HG02970 (cell line): ENCODE results near the gene LRRC39.

Experiments
- ATAC-seq: cut with Tn5 transposase; IDR thresholded peaks from one replicate; pipeline ENCODE4 v1.9.1; 2021; ENCODE audit warnings: mild to moderate bottlenecking, moderate library complexity, moderate number of reproducible peaks; ENCODE audit not compliant: unreplicated experiment, low FRiP score

The LRRC39 gene

GRCh38 chr1:100151679-100152078 lies 26.4 kb downstream of the LRRC39 start:
- ATAC-seq, result no peak

GRCh38 chr1:100147875-100148274 lies 30.2 kb downstream of the LRRC39 start:
- no peak for ATAC-seq

- no peak for ATAC-seq
These were observed 31.1 kb downstream of the LRRC39 start for GRCh38 chr1:100146958-100147357.

- ATAC-seq, result no peak
These were observed 32.9 kb downstream of the LRRC39 start for GRCh38 chr1:100145116-100145515.

GRCh38 chr1:100142343-100142742 lies 35.7 kb downstream of the LRRC39 start:
- ATAC-seq, result no peak

- ATAC-seq, result no peak
These were observed 36.9 kb downstream of the LRRC39 start for GRCh38 chr1:100141192-100141591.

- ATAC-seq, result no peak
These were observed 40.5 kb downstream of the LRRC39 start for GRCh38 chr1:100137602-100138001.

- no peak for ATAC-seq
These were observed 43.2 kb downstream of the LRRC39 start for GRCh38 chr1:100134872-100135271.

- peak; percentile 94 for ATAC-seq
These were observed 45.2 kb downstream of the LRRC39 start, which contains the start of the genes SASS6 and TRMT13 for GRCh38 chr1:100132566-100133477. Gene SASS6 (minus strand): TSS chr1:100132930. CDS start chr1:100132814, 116 bp downstream. Gene TRMT13 (plus strand): TSS chr1:100133163. CDS start chr1:100133169, 6 bp downstream.

- ATAC-seq, result no peak
These were observed 46.4 kb downstream of the LRRC39 start for GRCh38 chr1:100131623-100132022.

GRCh38 chr1:100130552-100131077 lies 47.4 kb downstream of the LRRC39 start:
- ATAC-seq, result no peak

- no peak for ATAC-seq
These were observed 50.8 kb downstream of the LRRC39 start for GRCh38 chr1:100127226-100127625.

GRCh38 chr1:100122177-100122576 lies 55.9 kb downstream of the LRRC39 start:
- ATAC-seq, result no peak

GRCh38 chr1:100115524-100115923 lies 62.5 kb downstream of the LRRC39 start:
- ATAC-seq, result no peak

- ATAC-seq, result no peak
These were observed 68.4 kb downstream of the LRRC39 start for GRCh38 chr1:100109554-100110066.

GRCh38 chr1:100107696-100108095 lies 70.4 kb downstream of the LRRC39 start:
- no peak for ATAC-seq

GRCh38 chr1:100101564-100101963 lies 76.5 kb downstream of the LRRC39 start:
- ATAC-seq, result no peak

- no peak for ATAC-seq
These were observed 77.9 kb downstream of the LRRC39 start for GRCh38 chr1:100100202-100100601.
